Tibial nerve (tissue), 4 donors: ENCODE measurements around the gene NEMP2. TPM values are rescaled to one million over a fixed set of nuclear protein-coding genes. Genes with fewer than 3 reads are reported as not detected.

Experiments
- DNase-seq, 2 donors: peaks; one replicate each; pipeline ENCODE4 v3.0.0-alpha.2; 2019; ENCODE audit warnings: low spot score in 2 of 2
- H3K27ac ChIP-seq, 4 donors: fragments of 200-600 bp; sonication (generic) in 3 of 4; one replicate each; pipeline ENCODE4 v1.5.1; 2017 to 2019; ENCODE audit warnings: mild to moderate bottlenecking in 1 of 4
- H3K27me3 ChIP-seq, 2 donors: fragments of 200-600 bp; sonication (generic) in 1 of 2; one replicate each; pipeline versions ENCODE4 v1.5.1 to v1.6.0; 2017 to 2019
- H3K36me3 ChIP-seq, 3 donors: fragments of 200-600 bp; sonication (generic); one replicate each; pipeline ENCODE4 v1.5.1; 2018 to 2019
- H3K4me1 ChIP-seq, 4 donors: fragments of 200-600 bp; sonication (generic) in 3 of 4; one replicate each; pipeline ENCODE4 v1.5.1; 2017 to 2019
- H3K4me3 ChIP-seq, 4 donors: fragments of 200-600 bp; sonication (generic) in 3 of 4; one replicate each; pipeline ENCODE4 v1.5.1; 2017 to 2019; ENCODE audit warnings: mild to moderate bottlenecking in 1 of 4, moderate library complexity in 1 of 4
- H3K9me3 ChIP-seq, 4 donors: fragments of 200-600 bp; sonication (generic) in 3 of 4; one replicate each; pipeline ENCODE4 v1.5.1; 2017 to 2019
- CTCF ChIP-seq, 5 experiments: fragments of 200-600 bp in 3 of 5; fragments of 450-650 bp in 2 of 5; sonication (generic) in 3 of 5; IDR thresholded peaks; one replicate each; pipeline ENCODE4 v1.5.1; 2016 to 2019; ENCODE audit warnings: antibody characterized with exemption in 5 of 5, mild to moderate bottlenecking in 3 of 5, moderate library complexity in 2 of 5
- EP300 ChIP-seq, 2 donors: sonication (generic); formaldehyde crosslinking; IDR thresholded peaks; one replicate each; pipeline ENCODE4 v1.6.1; 2017; ENCODE audit warnings: antibody characterized with exemption in 2 of 2, mild to moderate bottlenecking in 1 of 2
- POLR2A ChIP-seq, 2 donors: fragments of 450-650 bp; IDR thresholded peaks; one replicate each; pipeline ENCODE4 v1.6.1; 2017; ENCODE audit warnings: antibody characterized with exemption in 2 of 2, mild to moderate bottlenecking in 2 of 2, moderate library complexity in 2 of 2
- WGBS, 2 donors: methylation state at CpG; one replicate each; pipeline ENCODE4 v1.1.5; 2018; 5-methylcytosine and 5-hydroxymethylcytosine counted together
- total RNA-seq, 4 donors: library from RNA; depleted of rRNA; stranded (reverse); fragments of >200 nt; gene quantifications; one replicate each; pipeline ENCODE4 v1.1.0, GENCODE V29; 2016

NEMP2 gene
- total RNA-seq, 4 donors from 2014 or later: 1.8 to 7.2 (median 3.1) TPM

DNA sequence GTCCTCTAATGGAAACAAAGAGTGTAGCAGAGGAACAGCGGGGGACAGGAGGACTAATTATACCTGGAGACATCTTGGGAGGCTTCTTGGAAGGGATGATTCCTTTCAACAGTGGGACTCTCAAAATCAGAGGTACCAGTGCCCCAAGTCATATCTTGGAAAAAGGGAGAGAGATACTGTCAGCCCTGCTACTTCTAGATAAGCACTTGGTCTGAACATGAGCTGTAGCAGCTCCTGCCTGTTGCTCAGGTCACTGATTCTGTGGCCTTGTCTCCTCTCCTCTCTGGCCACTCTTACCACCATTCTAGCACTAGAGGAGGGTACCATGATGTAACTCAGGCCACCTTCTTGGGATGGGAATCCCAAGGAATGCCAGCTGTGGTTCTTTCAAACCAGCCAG lies 71.9 kb downstream of the NEMP2 start:
- no peak for DNase-seq
- H3K4me3 ChIP-seq: no peak overlapping the region
- peaks cover 0 to 8% (median 0%) of the 10 kb centered on the region in 3 donors for H3K36me3 ChIP-seq
- TF ChIP-seq CTCF (IDR thresholded peaks at IDR 0.05) (no peak), EP300 (IDR thresholded peaks at IDR 0.05) (no peak), POLR2A (IDR thresholded peaks at IDR 0.05) (no peak)
- 96 to 100% methylated on average over 1 of the region's 1 CpG for WGBS, 2 donors
- H3K27ac ChIP-seq: no peak overlapping the region
- H3K27me3 ChIP-seq: no peaks in the 10 kb centered on the region
- H3K9me3 ChIP-seq: no peaks in the 10 kb centered on the region
- H3K4me1 ChIP-seq: peaks cover 0 to 17% (median 7%) of the 10 kb centered on the region in 4 donors

- Histone ChIP-seq H3K27me3 (no peaks in the 10 kb centered on the region), H3K36me3 (peaks cover 0 to 9% (median 0%) of the 10 kb centered on the region in 3 donors), H3K4me3 (no peak overlapping the region), H3K27ac (no peak overlapping the region), H3K9me3 (no peaks in the 10 kb centered on the region), H3K4me1 (peaks cover 0 to 13% (median 3%) of the 10 kb centered on the region in 4 donors)
- WGBS, 2 donors: 86 to 91% methylated on average over 2 of the region's 2 CpGs
- no peak for TF ChIP-seq POLR2A (IDR thresholded peaks at IDR 0.05)
- DNase-seq: no peak
These were observed 72.3 kb downstream of the NEMP2 start for GRCh38 chr2:190462181-190462580.

- WGBS, 2 donors: 86 to 88% methylated on average over 5 of the region's 5 CpGs
- TF ChIP-seq POLR2A (IDR thresholded peaks at IDR 0.05) (no peak), EP300 (IDR thresholded peaks at IDR 0.05) (no peak), CTCF (IDR thresholded peaks at IDR 0.05) (no peak)
These were observed 74.0 kb downstream of the NEMP2 start for GRCh38 chr2:190460487-190460886.

GRCh38 chr2:190459881-190460280 lies 74.6 kb downstream of the NEMP2 start:
- H3K27ac ChIP-seq: no peak overlapping the region
- H3K4me3 ChIP-seq: no peak overlapping the region
- no peak for TF ChIP-seq CTCF (IDR thresholded peaks at IDR 0.05)
- TF ChIP-seq EP300 (IDR thresholded peaks at IDR 0.05): no peak
- no peak for TF ChIP-seq POLR2A (IDR thresholded peaks at IDR 0.05)
- 94% methylated on average over 1 of the region's 1 CpG for WGBS, 2 donors
- H3K4me1 ChIP-seq: peaks cover 0 to under 1% (median 0%) of the 10 kb centered on the region in 4 donors
- peaks cover 0 to 21% (median 0%) of the 10 kb centered on the region in 3 donors for H3K36me3 ChIP-seq
- no peaks in the 10 kb centered on the region for H3K27me3 ChIP-seq
- H3K9me3 ChIP-seq: no peaks in the 10 kb centered on the region
- DNase-seq: no peak

More at GRCh38 chr2:190460487-190460886, 74.0 kb downstream of the NEMP2 start:
- no peak for DNase-seq
- Histone ChIP-seq H3K4me3 (no peak overlapping the region), H3K27me3 (no peaks in the 10 kb centered on the region), H3K9me3 (no peaks in the 10 kb centered on the region), H3K4me1 (peaks cover 0 to 5% (median 0%) of the 10 kb centered on the region in 4 donors), H3K27ac (no peak overlapping the region), H3K36me3 (peaks cover 0 to 21% (median 0%) of the 10 kb centered on the region in 3 donors)

DNA sequence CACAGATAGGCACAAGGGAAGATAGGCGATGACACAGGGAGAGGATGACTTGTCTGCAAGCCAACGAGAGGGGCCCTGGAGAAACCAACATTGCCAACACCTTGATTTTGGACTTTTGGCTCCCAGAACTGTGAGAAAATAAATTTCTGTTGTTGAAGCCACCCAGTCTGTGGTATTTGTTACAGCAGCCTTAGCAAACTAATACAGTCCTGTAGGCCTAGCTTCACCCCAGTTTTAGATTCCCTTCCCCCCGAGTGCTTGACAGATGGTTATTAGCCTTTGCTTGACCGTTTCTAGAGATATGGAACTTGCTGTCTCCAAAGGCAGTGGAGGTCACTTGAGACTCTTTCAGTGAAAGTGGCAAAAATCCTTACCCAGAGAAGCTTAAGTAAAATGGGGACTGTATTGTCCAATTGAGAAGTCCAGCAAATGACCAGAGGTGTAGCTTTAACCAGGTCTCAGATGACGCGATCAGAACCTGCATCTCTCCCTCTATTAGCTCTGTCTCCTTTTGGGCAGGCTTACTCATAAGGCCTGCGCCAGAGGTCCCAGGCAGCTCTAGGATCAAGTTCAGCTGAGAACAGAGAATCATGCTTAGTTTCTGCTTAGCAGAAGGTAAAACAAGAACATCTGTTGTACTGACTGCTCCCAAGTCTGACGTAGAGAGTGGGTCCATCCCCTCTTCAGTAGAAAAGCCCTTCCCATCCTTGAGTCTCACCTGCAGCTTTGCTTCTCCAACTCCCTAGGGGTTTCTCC lies 76.0 kb downstream of the NEMP2 start:
- H3K27me3 ChIP-seq: no peaks in the 10 kb centered on the region
- H3K27ac ChIP-seq: no peak overlapping the region
- WGBS, 2 donors: 91 to 95% methylated on average over 8 of the region's 8 CpGs
- H3K4me3 ChIP-seq: no peak overlapping the region
- no peaks in the 10 kb centered on the region for H3K4me1 ChIP-seq
- H3K36me3 ChIP-seq: peaks cover 0 to 27% (median 0%) of the 10 kb centered on the region in 3 donors
- H3K9me3 ChIP-seq: no peaks in the 10 kb centered on the region
- TF ChIP-seq CTCF (IDR thresholded peaks at IDR 0.05) (no peak), POLR2A (IDR thresholded peaks at IDR 0.05) (no peak), EP300 (IDR thresholded peaks at IDR 0.05) (no peak)
- no peak for DNase-seq
